Amniotic stem cell (primary cell): ENCODE measurements around the gene CCDC88C.
"Not testable (repeated sequence)": the region's sequence is repeated elsewhere in the genome, so short reads cannot be mapped to it uniquely, and the experiment has no call there.

Source experiments
- DNase-seq: peaks from one replicate; lab custom pipeline; 2025; lab: John Stamatoyannopoulos, UW

CCDC88C gene

GRCh38 chr14:91418387-91419043 is 895 bp upstream of the CCDC88C start:
- DNase-seq, result no peak

DNA sequence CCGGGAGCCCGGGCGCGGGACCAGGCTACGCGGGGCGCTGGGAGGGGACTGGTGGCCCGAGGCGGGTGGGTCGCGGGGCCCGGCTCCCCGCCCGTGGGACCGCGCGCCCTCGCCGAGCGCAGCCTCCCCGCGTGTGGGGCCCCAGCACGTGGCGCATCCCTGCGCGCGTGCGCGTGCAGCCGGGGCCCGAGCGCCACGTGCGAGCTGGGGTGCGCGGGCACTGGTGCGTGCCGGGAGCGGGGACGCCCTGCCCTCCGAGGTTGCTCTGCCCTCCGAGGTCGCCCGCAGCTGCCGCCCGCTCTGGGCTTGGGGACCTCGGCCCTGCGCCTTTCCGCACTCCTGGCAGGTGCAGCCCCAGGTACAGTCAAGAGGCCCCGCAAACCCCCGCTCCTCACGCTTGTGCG is 365 bp upstream of the CCDC88C start:
- no peak for DNase-seq

DNA sequence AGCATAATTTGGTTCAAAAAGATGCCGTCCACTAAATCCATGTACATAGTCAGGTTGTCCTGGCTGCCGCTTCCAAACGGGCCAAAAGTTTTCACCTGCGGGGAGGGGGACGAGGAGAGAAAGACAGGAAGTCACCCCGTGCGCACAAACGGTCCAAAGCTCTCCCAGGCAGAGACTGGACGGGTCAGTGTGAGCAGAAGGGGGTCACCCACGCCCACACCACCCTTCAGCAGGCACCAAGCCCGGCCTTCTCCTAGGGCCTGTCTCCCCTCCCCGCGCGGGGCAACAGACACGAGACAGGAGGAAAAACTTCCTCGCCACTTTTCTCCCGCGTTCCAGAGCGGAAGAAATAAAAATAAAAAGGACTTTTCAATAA is 888 bp downstream of the CCDC88C start:
- no peak for DNase-seq

- no peak for DNase-seq
These were observed 1.6 kb downstream of the CCDC88C start for GRCh38 chr14:91415794-91416743.

- no peak for DNase-seq
These were observed 3.2 kb downstream of the CCDC88C start for GRCh38 chr14:91414475-91414833.

GRCh38 chr14:91413547-91414474 is 3.8 kb downstream of the CCDC88C start:
- no peak for DNase-seq

- no peak for DNase-seq
These were observed 4.7 kb downstream of the CCDC88C start for GRCh38 chr14:91412939-91413338.

- no peak for DNase-seq
These were observed 6.7 kb downstream of the CCDC88C start for GRCh38 chr14:91410771-91411536.

DNA sequence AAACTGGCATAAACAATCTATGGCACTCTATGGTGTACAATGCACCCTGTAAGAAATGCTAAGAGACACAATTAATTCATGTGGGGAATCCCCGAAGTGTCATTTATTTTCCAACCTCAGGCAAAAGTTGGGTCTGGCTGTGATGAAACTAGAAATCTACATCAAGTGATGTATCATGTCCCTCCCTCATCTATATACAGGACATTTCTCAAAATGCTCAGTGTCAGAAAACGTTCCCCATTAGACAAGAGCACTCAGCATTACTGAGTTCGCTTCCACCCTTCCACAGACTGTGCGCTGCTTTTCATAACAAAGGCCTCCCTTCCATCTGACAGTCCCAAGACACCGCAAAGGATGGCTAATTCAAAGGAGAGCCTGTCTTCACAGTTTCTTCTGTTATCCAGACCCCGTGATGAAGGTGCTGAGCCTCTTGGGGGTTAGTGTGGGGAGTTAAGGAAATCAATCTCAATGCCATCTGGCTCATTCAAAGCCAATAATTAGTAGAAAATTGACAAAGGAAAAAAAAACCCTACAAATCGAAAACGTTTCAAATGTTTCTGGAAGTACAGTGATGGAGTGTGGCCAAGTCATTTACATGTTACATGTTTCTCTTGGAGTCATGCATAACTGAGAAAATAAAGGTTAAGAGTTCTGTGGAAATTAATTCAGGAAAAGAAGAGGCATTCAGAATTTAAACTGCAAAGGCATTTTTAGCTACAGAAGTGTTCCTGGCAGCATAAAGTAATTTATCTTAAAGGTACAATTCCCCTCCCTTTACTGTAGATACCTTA is 7.5 kb downstream of the CCDC88C start:
- DNase-seq, result no peak

- DNase-seq, result not testable (repeated sequence)
These were observed 8.4 kb downstream of the CCDC88C start for GRCh38 chr14:91409240-91409639.

- no peak for DNase-seq
These were observed 10.6 kb downstream of the CCDC88C start for GRCh38 chr14:91406982-91407381.

DNA sequence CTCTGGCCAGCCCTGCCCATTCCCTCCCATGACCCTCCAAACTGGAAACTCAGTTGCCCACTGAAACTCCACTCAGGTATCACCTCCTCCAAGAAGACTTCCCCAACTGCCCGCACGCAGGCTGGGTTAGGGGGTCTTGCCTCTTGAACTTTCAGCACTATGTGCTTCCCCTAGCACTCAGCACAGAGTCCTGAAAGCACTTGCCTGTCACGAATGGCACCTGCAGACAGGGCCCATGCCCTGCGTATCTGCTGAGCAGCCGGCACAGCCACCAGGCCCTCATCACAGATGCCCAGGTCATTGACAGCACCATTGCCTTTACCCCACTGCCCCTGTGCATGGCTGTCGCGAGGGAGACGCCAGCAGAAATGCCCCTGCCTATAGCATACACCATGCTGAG is 11.2 kb downstream of the CCDC88C start:
- no peak for DNase-seq

DNA sequence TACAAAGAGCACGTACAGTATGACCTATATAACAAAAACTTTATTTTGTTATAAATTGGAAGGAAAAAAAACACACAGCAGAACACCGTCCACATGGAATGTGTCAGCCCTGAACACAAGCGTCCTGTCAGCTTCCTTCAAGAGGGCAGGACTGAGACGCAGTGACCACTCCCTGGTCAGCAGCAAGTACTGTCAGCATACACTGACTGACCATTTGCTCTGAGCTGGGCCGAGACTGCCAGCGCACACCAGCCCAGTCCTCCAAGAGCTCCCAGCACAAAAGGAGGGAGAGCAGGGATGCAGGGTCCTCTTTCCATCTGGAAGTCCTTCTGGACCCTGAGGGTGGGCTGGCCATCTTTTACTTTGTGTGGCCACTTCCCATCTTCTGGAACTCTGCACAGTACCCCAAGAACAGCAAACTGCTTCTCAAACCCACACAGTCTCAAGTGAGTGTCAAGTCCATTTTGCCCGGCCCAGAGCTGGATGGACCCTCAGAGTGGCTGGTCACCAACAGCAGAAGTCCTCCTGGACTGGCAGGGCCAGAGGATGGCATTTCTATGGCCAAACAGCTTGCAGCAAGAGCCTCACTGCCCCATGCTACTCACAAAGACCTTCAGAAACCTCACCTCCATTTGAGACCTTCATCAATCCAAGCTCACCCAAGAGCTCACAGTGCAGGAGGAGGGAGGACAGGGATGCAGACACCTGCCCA is 11.7 kb downstream of the CCDC88C start:
- DNase-seq, result no peak

DNA sequence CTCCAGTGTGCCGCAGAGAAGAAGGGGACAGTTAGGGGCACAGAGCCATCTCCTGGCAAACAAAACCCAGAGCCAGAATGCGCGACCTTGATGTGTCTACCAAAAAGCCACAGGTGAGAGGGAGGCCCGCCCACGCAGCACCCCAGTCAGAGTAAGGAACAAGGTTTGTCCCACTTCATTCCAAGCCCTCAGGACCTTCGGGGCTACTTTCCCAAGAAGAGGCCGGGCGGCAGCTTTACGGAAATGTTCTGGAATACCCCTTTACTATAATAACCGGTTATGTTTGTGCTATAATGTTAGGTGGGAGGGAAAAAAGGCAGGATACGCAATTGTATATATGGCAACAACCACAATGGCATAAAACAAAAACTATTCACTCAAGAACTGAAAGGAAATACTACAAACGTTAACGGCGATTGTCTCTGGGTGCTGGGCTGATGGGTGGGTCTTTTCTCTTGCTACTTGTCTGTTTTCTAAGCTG is 12.3 kb downstream of the CCDC88C start:
- no peak for DNase-seq

DNA sequence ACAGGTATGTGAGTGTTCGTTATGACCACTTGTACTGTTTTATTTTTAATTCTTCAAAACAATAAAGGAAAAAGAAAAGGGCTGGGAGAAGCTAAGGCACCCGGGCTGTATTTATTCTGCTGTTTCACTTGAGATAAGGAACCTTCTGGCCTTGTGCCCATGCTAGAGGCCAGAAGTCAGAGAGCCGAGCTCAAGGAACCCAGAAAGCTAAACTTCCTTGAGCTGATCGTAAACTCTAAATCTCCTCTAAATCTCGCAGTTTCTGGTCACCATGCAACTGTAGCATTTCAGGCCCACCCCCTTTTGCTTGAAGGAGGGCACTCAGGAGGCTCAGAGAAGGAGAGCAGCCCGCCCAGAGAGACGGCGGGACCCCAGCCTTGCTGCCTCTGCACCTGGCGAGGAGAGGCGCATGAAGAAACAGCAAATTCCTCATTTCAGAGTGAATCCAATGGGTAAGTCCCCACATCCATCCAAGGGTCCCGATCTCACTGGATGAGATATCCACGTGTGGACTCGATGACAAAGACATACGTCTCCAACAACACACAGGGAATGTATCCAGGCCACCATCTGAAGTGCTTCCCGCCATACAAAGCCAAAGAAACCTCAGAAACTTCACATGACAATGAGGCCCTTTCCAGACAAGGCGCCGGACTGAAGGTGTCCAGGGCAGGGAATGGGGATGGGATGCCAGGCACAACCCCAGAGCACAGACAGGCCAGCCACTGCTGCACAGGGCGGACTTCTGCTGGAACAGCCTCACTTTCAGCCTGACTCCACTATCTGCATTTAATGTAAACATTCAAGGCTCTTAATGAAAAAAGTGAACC is 14.6 kb downstream of the CCDC88C start:
- DNase-seq, result no peak

DNA sequence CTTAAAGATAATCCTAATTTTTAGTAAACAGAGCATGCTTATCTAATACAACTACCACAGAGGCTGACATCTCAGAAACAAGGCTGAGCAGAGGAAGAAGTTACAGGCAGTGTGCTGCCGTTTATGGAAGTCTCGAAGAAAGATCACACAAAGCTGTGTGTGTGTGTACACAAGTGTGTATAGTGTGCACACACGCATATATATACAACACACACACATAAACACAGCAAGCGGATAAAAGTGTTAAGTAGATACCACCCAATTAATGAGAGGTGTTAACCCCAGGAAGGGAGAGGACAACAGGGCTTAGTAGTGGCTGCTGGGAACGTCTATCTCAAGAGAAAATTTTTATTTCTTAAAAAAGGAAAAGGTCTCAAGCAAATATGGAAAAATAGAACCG is 15.3 kb downstream of the CCDC88C start:
- no peak for DNase-seq

- DNase-seq, result no peak
These were observed 15.9 kb downstream of the CCDC88C start for GRCh38 chr14:91401751-91402150.

DNA sequence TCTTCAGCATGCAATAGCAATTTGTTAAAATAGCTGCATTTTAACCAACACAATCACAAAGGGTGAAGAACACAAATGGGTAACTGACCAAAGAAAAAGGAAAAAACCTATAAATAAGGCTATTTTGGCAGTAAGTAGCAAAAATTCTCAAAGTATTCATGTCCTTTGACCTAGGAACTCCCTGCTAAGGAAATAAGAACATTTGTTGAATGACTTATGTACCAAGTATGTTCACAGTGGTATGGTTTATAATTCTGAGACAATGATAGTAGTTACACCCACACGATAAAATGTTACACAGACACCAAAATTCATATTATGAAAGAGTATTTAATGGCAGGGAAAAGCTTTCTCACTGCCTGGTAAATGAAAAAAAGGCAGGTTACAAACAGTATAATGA is 16.9 kb downstream of the CCDC88C start:
- DNase-seq, result no peak
